GM23338 (cell line): ENCODE data around the gene CUL7. TPM values are rescaled to one million over a fixed set of nuclear protein-coding genes. Genes with fewer than 3 reads are reported as not detected.

Experiments used
- ATAC-seq: fragments of 200-7000 bp; cut with Tn5 transposase; 3 replicates; pipeline ENCODE4 v1.9.1; 2020
- DNase-seq: peaks from one replicate; pipeline ENCODE4 v3.0.0-alpha.2; 2015; ENCODE audit warnings: low spot score
- H2AFZ ChIP-seq: fragments of 200-600 bp; sonication (generic); 2 replicates; pipeline ENCODE4 v1.8.0; 2016; ENCODE audit warnings: antibody characterized with exemption, mild to moderate bottlenecking, moderate library complexity
- H3F3A ChIP-seq: fragments of 200-600 bp; sonication (generic); replicated peaks from 2 replicates; pipeline ENCODE4 v1.8.0; 2017; ENCODE audit warnings: antibody characterized with exemption, mixed run types, low read depth
- H3K27ac ChIP-seq: fragments of 200-600 bp; sonication (generic); 2 replicates; pipeline ENCODE4 v1.6.1; 2016; ENCODE audit warnings: low read depth
- H3K27me3 ChIP-seq: fragments of 200-600 bp; sonication (generic); 2 replicates; pipeline ENCODE4 v1.8.0; 2016; ENCODE audit warnings: mild to moderate bottlenecking, mixed run types, moderate library complexity; ENCODE audit not compliant: insufficient read depth
- H3K36me3 ChIP-seq: fragments of 200-600 bp; sonication (generic); 2 replicates; pipeline ENCODE4 v1.8.0; 2016; ENCODE audit warnings: mild to moderate bottlenecking; ENCODE audit not compliant: insufficient read depth
- H3K4me1 ChIP-seq: fragments of 200-600 bp; sonication (generic); 2 replicates; pipeline ENCODE4 v1.8.0; 2016; ENCODE audit warnings: mild to moderate bottlenecking, moderate library complexity; ENCODE audit not compliant: insufficient read depth
- H3K4me2 ChIP-seq: fragments of 200-600 bp; sonication (generic); 2 replicates; pipeline ENCODE4 v1.7.1; 2017; ENCODE audit warnings: mixed run types
- H3K4me3 ChIP-seq: fragments of 200-600 bp; sonication (generic); 2 replicates; pipeline ENCODE4 v1.6.1; 2016; ENCODE audit warnings: mixed run types
- H3K79me2 ChIP-seq: fragments of 200-600 bp; sonication (generic); replicated peaks from 2 replicates; pipeline ENCODE4 v1.8.0; 2017; ENCODE audit warnings: mild to moderate bottlenecking; ENCODE audit not compliant: insufficient read depth
- H3K9me2 ChIP-seq: fragments of 200-600 bp; sonication (generic); 2 replicates; pipeline ENCODE4 v1.8.0; 2017; ENCODE audit not compliant: insufficient read depth
- H4K20me1 ChIP-seq: fragments of 200-600 bp; sonication (generic); replicated peaks from 2 replicates; pipeline ENCODE4 v1.8.0; 2017; ENCODE audit warnings: mild to moderate bottlenecking; ENCODE audit not compliant: insufficient read depth
- H3K27ac Mint-ChIP-seq: 2 replicates; pipeline ENCODE4 v1.8.0; 2020; ENCODE audit warnings: inconsistent platforms, mild to moderate bottlenecking, moderate library complexity, mixed read lengths
- H3K27me3 Mint-ChIP-seq: 3 replicates; pipeline ENCODE4 v1.8.0; 2022; ENCODE audit warnings: low read depth, mild to moderate bottlenecking, moderate library complexity, mixed read lengths, inconsistent platforms; ENCODE audit not compliant: insufficient read depth, poor library complexity
- H3K36me3 Mint-ChIP-seq: 3 replicates; pipeline ENCODE4 v1.8.0; 2021; ENCODE audit warnings: low read depth, mild to moderate bottlenecking, inconsistent platforms, moderate library complexity, mixed read lengths
- H3K4me1 Mint-ChIP-seq: 3 replicates; pipeline ENCODE4 v1.8.0; 2020; ENCODE audit warnings: mild to moderate bottlenecking, inconsistent platforms, mixed read lengths
- H3K4me3 Mint-ChIP-seq: 3 replicates; pipeline ENCODE4 v1.8.0; 2021; ENCODE audit warnings: moderate library complexity, mild to moderate bottlenecking, inconsistent platforms, mixed read lengths
- H3K9me3 Mint-ChIP-seq: 3 replicates; pipeline ENCODE4 v1.8.0; 2020; ENCODE audit warnings: moderate library complexity, mild to moderate bottlenecking, inconsistent platforms, mixed read lengths
- CREB1 ChIP-seq: fragments of 250-450 bp; sonication (Bioruptor Pico); IDR thresholded peaks from 2 replicates; pipeline ENCODE4 v1.5.0; 2020; ENCODE audit warnings: low read depth, mild to moderate bottlenecking, moderate library complexity
- ETS1 ChIP-seq: IDR thresholded peaks from 2 replicates; pipeline ENCODE4 v1.6.1; 2016; ENCODE audit warnings: antibody characterized with exemption
- EZH2 ChIP-seq: fragments of 200-600 bp; sonication (generic); IDR thresholded peaks from one replicate; pipeline ENCODE4 v1.8.0; 2017; ENCODE audit warnings: antibody characterized with exemption, mild to moderate bottlenecking, low read depth; ENCODE audit not compliant: unreplicated experiment
- EZH2phosphoT487 ChIP-seq: fragments of 200-600 bp; sonication (generic); IDR thresholded peaks from one replicate; pipeline ENCODE4 v1.8.1; 2018; ENCODE audit warnings: antibody characterized with exemption; ENCODE audit not compliant: unreplicated experiment
- JUNB ChIP-seq: IDR thresholded peaks from one replicate; pipeline ENCODE4 v1.6.1; 2016; ENCODE audit warnings: antibody characterized with exemption; ENCODE audit not compliant: unreplicated experiment
- NANOG ChIP-seq: IDR thresholded peaks from 2 replicates; pipeline ENCODE4 v1.6.1; 2016; ENCODE audit warnings: antibody characterized with exemption, borderline replicate concordance
- POLR2AphosphoS5 ChIP-seq: IDR thresholded peaks from 2 replicates; pipeline ENCODE4 v1.6.1; 2016; ENCODE audit warnings: antibody characterized with exemption, low read depth
- STAT1 ChIP-seq: IDR thresholded peaks from one replicate; pipeline ENCODE4 v1.6.1; 2016; ENCODE audit warnings: antibody characterized with exemption; ENCODE audit not compliant: unreplicated experiment
- ZNF114 ChIP-seq: fragments of 250-450 bp; sonication (Bioruptor Pico); IDR thresholded peaks from 2 replicates; pipeline ENCODE4 v1.5.0; 2020; ENCODE audit warnings: mild to moderate bottlenecking, moderate library complexity
- polyA plus RNA-seq: library from polyadenylated mRNA; unstranded; fragments of >200 nt; fragmentation: Nextera tagmentation; extraction: Ambion mirVana; gene quantifications from 2 replicates; pipeline ENCODE4 v1.2.1, GENCODE V29; 2016
- total RNA-seq: library from RNA; depleted of rRNA; stranded (reverse); fragments of >200 nt; shearing (Covaris generic); gene quantifications from 2 replicates; pipeline ENCODE4 v1.2.3, GENCODE V29; 2014
- TF ChIP-seq, protein P1 (sequence below): fragments of 250-450 bp; sonication (Bioruptor Pico); IDR thresholded peaks from 2 replicates; pipeline ENCODE4 v1.5.0; 2020; ENCODE audit warnings: mild to moderate bottlenecking, moderate library complexity
- TF ChIP-seq, protein P2 (sequence below), 2 experiments: fragments of 200-600 bp in 1 of 2; sonication (generic) in 1 of 2; conservative IDR thresholded peaks; 2 replicates each; pipeline versions ENCODE4 v1.5.1 to v1.6.1; 2016 to 2017; ENCODE audit warnings: antibody characterized with exemption in 2 of 2, low read depth in 2 of 2, mild to moderate bottlenecking in 2 of 2, moderate library complexity in 1 of 2

CUL7 gene
- total and polyA plus RNA-seq, 2 experiments from 2014 or later, result 3.4 to 13.2 TPM

- H3K4me1 ChIP-seq, result no peaks in the 10 kb centered on the region
- 0 out of 2 replicates have a peak, but pooled peaks cover 8% of the 10 kb centered on the region for H3F3A ChIP-seq
- H3K27ac ChIP-seq, result no peak overlapping the region
- H3K4me2 ChIP-seq, result no peak overlapping the region
- TF ChIP-seq JUNB (no peak), STAT1 (no peak), EZH2 (no peak), NANOG (no peak), POLR2AphosphoS5 (no peak), ETS1 (no peak), ZNF114 (no peak), CREB1 (CRISPR knock-in tag) (no peak), EZH2phosphoT487 (no peak)
- TF ChIP-seq, protein P1, sequence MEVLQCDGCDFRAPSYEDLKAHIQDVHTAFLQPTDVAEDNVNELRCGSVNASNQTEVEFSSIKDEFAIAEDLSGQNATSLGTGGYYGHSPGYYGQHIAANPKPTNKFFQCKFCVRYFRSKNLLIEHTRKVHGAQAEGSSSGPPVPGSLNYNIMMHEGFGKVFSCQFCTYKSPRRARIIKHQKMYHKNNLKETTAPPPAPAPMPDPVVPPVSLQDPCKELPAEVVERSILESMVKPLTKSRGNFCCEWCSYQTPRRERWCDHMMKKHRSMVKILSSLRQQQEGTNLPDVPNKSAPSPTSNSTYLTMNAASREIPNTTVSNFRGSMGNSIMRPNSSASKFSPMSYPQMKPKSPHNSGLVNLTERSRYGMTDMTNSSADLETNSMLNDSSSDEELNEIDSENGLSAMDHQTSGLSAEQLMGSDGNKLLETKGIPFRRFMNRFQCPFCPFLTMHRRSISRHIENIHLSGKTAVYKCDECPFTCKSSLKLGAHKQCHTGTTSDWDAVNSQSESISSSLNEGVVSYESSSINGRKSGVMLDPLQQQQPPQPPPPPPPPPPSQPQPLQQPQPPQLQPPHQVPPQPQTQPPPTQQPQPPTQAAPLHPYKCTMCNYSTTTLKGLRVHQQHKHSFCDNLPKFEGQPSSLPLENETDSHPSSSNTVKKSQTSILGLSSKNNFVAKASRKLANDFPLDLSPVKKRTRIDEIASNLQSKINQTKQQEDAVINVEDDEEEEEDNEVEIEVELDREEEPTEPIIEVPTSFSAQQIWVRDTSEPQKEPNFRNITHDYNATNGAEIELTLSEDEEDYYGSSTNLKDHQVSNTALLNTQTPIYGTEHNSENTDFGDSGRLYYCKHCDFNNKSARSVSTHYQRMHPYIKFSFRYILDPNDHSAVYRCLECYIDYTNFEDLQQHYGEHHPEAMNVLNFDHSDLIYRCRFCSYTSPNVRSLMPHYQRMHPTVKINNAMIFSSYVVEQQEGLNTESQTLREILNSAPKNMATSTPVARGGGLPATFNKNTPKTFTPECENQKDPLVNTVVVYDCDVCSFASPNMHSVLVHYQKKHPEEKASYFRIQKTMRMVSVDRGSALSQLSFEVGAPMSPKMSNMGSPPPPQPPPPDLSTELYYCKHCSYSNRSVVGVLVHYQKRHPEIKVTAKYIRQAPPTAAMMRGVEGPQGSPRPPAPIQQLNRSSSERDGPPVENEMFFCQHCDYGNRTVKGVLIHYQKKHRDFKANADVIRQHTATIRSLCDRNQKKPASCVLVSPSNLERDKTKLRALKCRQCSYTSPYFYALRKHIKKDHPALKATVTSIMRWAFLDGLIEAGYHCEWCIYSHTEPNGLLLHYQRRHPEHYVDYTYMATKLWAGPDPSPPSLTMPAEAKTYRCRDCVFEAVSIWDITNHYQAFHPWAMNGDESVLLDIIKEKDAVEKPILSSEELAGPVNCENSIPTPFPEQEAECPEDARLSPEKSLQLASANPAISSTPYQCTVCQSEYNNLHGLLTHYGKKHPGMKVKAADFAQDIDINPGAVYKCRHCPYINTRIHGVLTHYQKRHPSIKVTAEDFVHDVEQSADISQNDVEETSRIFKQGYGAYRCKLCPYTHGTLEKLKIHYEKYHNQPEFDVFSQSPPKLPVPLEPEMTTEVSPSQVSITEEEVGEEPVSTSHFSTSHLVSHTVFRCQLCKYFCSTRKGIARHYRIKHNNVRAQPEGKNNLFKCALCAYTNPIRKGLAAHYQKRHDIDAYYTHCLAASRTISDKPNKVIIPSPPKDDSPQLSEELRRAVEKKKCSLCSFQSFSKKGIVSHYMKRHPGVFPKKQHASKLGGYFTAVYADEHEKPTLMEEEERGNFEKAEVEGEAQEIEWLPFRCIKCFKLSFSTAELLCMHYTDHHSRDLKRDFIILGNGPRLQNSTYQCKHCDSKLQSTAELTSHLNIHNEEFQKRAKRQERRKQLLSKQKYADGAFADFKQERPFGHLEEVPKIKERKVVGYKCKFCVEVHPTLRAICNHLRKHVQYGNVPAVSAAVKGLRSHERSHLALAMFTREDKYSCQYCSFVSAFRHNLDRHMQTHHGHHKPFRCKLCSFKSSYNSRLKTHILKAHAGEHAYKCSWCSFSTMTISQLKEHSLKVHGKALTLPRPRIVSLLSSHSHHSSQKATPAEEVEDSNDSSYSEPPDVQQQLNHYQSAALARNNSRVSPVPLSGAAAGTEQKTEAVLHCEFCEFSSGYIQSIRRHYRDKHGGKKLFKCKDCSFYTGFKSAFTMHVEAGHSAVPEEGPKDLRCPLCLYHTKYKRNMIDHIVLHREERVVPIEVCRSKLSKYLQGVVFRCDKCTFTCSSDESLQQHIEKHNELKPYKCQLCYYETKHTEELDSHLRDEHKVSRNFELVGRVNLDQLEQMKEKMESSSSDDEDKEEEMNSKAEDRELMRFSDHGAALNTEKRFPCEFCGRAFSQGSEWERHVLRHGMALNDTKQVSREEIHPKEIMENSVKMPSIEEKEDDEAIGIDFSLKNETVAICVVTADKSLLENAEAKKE (CRISPR knock-in tag), result no peak
- TF ChIP-seq, protein P2, sequence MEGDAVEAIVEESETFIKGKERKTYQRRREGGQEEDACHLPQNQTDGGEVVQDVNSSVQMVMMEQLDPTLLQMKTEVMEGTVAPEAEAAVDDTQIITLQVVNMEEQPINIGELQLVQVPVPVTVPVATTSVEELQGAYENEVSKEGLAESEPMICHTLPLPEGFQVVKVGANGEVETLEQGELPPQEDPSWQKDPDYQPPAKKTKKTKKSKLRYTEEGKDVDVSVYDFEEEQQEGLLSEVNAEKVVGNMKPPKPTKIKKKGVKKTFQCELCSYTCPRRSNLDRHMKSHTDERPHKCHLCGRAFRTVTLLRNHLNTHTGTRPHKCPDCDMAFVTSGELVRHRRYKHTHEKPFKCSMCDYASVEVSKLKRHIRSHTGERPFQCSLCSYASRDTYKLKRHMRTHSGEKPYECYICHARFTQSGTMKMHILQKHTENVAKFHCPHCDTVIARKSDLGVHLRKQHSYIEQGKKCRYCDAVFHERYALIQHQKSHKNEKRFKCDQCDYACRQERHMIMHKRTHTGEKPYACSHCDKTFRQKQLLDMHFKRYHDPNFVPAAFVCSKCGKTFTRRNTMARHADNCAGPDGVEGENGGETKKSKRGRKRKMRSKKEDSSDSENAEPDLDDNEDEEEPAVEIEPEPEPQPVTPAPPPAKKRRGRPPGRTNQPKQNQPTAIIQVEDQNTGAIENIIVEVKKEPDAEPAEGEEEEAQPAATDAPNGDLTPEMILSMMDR (conservative IDR thresholded peaks at IDR 0.05; ENCODE audit: low read depth in 2 of 2), result no peak
- Mint-ChIP-seq H3K27me3 (peaks cover 3% of the 10 kb centered on the region), H3K9me3 (no peaks in the 10 kb centered on the region), H3K4me3 (no peak overlapping the region), H3K27ac (no peak overlapping the region), H3K36me3 (peaks cover 56% of the 10 kb centered on the region), H3K4me1 (no peaks in the 10 kb centered on the region)
- H3K9me2 ChIP-seq, result no peaks in the 10 kb centered on the region
- no peak for DNase-seq
- H2AFZ ChIP-seq, result no peak overlapping the region
- H4K20me1 ChIP-seq, result peaks cover 6% of the 10 kb centered on the region; the same call in 1 of the 2 replicates
- no peak overlapping the region for H3K4me3 ChIP-seq
- no peaks in the 10 kb centered on the region for H3K27me3 ChIP-seq
- no peaks in the 10 kb centered on the region for H3K79me2 ChIP-seq
- H3K36me3 ChIP-seq, result 0 out of 2 replicates have a peak, but pooled peaks cover 3% of the 10 kb centered on the region
- no peak for ATAC-seq
Observed at GRCh38 chr6:43036712-43037111, 16.9 kb downstream of the CUL7 start.
